GM12801 (cell line): ENCODE measurements around the gene TCEAL7.

ENCODE experiments used
- TF ChIP-seq, protein P1 (sequence below): IDR thresholded peaks from one replicate; pipeline ENCODE4 v1.5.1; 2011; ENCODE audit warnings: control low read depth; ENCODE audit not compliant: insufficient read length; ENCODE audit errors: extremely low read depth

Gene TCEAL7

GRCh38 chrX:103338663-103339062 lies 8.6 kb downstream of the TCEAL7 start:
- TF ChIP-seq, protein P1, sequence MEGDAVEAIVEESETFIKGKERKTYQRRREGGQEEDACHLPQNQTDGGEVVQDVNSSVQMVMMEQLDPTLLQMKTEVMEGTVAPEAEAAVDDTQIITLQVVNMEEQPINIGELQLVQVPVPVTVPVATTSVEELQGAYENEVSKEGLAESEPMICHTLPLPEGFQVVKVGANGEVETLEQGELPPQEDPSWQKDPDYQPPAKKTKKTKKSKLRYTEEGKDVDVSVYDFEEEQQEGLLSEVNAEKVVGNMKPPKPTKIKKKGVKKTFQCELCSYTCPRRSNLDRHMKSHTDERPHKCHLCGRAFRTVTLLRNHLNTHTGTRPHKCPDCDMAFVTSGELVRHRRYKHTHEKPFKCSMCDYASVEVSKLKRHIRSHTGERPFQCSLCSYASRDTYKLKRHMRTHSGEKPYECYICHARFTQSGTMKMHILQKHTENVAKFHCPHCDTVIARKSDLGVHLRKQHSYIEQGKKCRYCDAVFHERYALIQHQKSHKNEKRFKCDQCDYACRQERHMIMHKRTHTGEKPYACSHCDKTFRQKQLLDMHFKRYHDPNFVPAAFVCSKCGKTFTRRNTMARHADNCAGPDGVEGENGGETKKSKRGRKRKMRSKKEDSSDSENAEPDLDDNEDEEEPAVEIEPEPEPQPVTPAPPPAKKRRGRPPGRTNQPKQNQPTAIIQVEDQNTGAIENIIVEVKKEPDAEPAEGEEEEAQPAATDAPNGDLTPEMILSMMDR = no peak

DNA sequence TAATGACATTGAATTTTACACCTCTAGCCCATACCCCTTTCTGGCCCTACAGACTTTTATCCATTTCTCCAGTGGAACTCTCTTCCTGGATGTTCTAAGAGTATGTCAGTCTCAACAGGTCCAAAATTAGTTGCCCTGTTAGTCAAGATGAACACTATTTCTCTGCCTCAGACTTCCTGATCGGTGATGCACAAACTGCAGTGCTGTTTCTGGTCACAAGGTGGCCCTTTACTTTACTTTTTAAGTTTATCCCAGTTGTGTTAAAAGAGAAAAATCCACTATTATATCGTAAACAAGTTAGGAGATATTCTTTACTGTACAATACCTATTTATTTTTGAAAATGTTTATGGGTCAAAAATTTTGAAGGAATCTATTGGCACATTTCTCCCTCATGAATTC lies 13.1 kb downstream of the TCEAL7 start:
- TF ChIP-seq, protein P1 = no peak

GRCh38 chrX:103344606-103345005 lies 14.6 kb downstream of the TCEAL7 start:
- TF ChIP-seq, protein P1 = no peak

DNA sequence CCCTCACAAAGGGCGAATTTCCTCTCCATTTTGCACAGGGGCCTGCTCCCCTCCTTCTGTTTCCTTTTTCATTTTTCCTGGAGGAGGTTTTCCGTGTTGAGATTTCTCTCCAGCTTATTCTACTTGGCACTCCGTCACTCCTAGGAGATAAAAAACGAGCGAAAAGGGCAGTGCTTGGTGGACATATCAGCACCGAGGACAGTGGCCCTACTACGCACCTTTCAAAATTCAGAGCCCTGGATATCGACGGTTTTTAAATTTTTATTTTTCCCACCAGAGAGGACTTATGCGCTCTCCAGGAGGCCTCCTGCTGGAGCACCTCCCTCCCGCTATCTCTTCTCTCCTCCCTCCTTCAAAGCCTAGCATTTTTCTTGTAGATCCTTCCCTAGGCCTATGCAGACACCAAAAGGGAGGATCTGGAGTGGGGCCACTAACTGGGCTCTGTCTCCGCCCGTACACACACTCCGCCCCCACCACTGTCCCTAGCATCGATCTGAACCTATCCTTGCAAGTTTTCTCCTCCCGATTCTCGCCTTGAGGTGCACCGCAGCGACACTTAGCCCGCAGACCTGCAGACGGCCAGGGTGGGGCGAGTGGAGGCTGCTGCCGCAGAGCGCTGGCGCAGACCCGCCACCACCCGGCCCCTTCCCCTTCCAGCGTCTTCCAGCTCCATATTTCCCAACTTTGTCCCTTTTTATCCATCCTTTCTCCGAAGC lies 17.8 kb downstream of the TCEAL7 start:
- TF ChIP-seq, protein P1 = no peak

GRCh38 chrX:103356130-103356798 lies 26.2 kb downstream of the TCEAL7 start, which contains the start of gene TCEAL9:
Gene TCEAL9, plus strand, starts transcription at chrX:103356506. Its CDS starts 1,179 bp downstream, at chrX:103357685.
- TF ChIP-seq, protein P1 = no peak

DNA sequence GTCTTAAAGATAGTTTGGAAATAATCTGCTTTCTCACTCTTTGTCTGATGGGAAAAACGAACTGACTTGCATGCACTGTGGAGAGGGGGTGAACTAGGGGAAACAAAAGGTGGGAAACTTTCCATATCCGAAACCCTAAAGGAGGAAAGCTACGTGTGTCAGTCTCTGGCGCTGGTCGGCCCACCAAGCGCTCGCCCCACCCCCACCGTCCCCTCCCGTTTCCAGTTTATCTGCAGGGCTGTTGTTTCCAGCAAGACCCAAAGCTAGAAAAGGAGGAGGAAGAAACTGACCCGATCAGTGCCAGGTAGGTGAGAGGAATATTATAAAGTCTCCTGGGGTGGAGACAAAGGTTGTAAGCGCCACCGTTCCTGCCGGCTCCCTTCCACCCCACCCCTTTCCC lies 26.8 kb downstream of the TCEAL7 start:
- TF ChIP-seq, protein P1 = no peak

- TF ChIP-seq, protein P1 = no peak
Measured at GRCh38 chrX:103357871-103358270, 27.8 kb downstream of the TCEAL7 start.
